Measurements from ENCODE around the gene MC2R.

DNA sequence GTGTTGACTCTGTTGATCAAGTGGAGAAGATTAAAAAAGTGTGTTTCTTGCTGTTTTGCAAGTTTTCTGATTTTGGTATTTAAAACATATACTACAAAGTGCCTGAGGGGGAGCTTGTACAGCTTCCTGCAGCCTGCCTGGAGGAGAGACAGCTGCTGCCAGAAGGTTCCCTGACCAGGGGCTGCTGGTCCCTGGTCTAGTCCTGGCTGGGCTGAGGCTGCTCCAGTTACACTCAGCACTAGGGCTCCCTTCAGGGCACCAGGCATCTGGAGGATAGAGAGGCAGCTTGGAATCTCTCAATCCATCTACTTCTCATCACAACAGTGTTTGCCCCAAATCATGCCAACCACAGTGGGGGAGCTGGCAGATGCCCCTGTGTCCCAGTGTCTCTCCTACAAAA lies 4.8 kb downstream of the MC2R start:
- no peak for TF ChIP-seq EZH2phosphoT487 (IDR thresholded peaks at IDR 0.05)
- TF ChIP-seq, protein P1, sequence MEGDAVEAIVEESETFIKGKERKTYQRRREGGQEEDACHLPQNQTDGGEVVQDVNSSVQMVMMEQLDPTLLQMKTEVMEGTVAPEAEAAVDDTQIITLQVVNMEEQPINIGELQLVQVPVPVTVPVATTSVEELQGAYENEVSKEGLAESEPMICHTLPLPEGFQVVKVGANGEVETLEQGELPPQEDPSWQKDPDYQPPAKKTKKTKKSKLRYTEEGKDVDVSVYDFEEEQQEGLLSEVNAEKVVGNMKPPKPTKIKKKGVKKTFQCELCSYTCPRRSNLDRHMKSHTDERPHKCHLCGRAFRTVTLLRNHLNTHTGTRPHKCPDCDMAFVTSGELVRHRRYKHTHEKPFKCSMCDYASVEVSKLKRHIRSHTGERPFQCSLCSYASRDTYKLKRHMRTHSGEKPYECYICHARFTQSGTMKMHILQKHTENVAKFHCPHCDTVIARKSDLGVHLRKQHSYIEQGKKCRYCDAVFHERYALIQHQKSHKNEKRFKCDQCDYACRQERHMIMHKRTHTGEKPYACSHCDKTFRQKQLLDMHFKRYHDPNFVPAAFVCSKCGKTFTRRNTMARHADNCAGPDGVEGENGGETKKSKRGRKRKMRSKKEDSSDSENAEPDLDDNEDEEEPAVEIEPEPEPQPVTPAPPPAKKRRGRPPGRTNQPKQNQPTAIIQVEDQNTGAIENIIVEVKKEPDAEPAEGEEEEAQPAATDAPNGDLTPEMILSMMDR (IDR thresholded peaks at IDR 0.05), result no peak
- TF ChIP-seq EZH2 (IDR thresholded peaks at IDR 0.05), result no peak

Data from neural progenitor cell (in vitro differentiated cells).